K562 (cell line): ENCODE results near the gene OXT. TPM values are rescaled to one million over a fixed set of nuclear protein-coding genes. Genes with fewer than 3 reads are reported as not detected.

Experiments
- CBX5 ChIP-seq: IDR thresholded peaks from 2 replicates; pipeline ENCODE4 v1.6.1; 2014; ENCODE audit warnings: low read depth, borderline replicate concordance
- CHD2 ChIP-seq: IDR thresholded peaks from 2 replicates; pipeline ENCODE4 v1.6.1; 2011; ENCODE audit warnings: low read depth, low read length
- CTBP1 ChIP-seq: fragments of 450-650 bp; IDR thresholded peaks from 2 replicates; pipeline ENCODE4 v1.6.1; 2016; ENCODE audit warnings: borderline replicate concordance
- DDX20 ChIP-seq: fragments of 450-650 bp; IDR thresholded peaks from 2 replicates; pipeline ENCODE4 v1.6.1; 2016; ENCODE audit warnings: missing genetic modification characterization, low read depth, mild to moderate bottlenecking, missing compliant biosample characterization, moderate library complexity
- ETV6 ChIP-seq, 3 experiments: fragments of 150-350 bp in 1 of 3; sonication (generic) in 1 of 3; formaldehyde crosslinking in 1 of 3; IDR thresholded peaks; 2 replicates each; pipeline versions ENCODE4 v1.6.1 to v1.8.0; 2014 to 2022; ENCODE audit warnings: borderline replicate concordance in 2 of 3, low read depth in 2 of 3, antibody characterized with exemption in 1 of 3, low read length in 1 of 3, mild to moderate bottlenecking in 1 of 3, missing genetic modification reagents in 1 of 3
- FOXP1 ChIP-seq: sonication (generic); formaldehyde crosslinking; IDR thresholded peaks from 2 replicates; pipeline ENCODE4 v1.8.0; 2022; ENCODE audit warnings: mild to moderate bottlenecking, missing genetic modification reagents
- FUS ChIP-seq: fragments of 200-400 bp; formaldehyde crosslinking; optimal IDR thresholded peaks from 2 replicates; pipeline ENCODE3; 2017; ENCODE audit warnings: low read depth, low read length
- HDAC1 ChIP-seq, 2 experiments: fragments of 450-650 bp; IDR thresholded peaks; 2 replicates each; pipeline ENCODE4 v1.6.1; 2016 to 2017; ENCODE audit warnings: inconsistent platforms in 1 of 2, mild to moderate bottlenecking in 1 of 2, moderate library complexity in 1 of 2
- HDAC6 ChIP-seq: IDR thresholded peaks from 2 replicates; pipeline ENCODE4 v1.6.1; 2012; ENCODE audit warnings: low read depth, mild to moderate bottlenecking, control low read depth, inconsistent platforms, low read length, moderate library complexity
- ILF3 ChIP-seq: fragments of 450-650 bp; IDR thresholded peaks from 2 replicates; pipeline ENCODE4 v1.6.1; 2018; ENCODE audit warnings: antibody characterized with exemption, mild to moderate bottlenecking, moderate library complexity, borderline replicate concordance
- KHSRP ChIP-seq: fragments of 450-650 bp; IDR thresholded peaks from 2 replicates; pipeline ENCODE4 v1.6.1; 2017
- KLF1 ChIP-seq: fragments of 450-650 bp; IDR thresholded peaks from 2 replicates; pipeline ENCODE4 v1.6.1; 2016; ENCODE audit warnings: missing genetic modification characterization, missing compliant biosample characterization
- MAZ ChIP-seq, 2 experiments: fragments of 450-650 bp in 1 of 2; sonication (generic) in 1 of 2; formaldehyde crosslinking; IDR thresholded peaks in 1 of 2; conservative IDR thresholded peaks in 1 of 2; 2 replicates each; pipeline versions ENCODE4 v1.4.0 to v1.5.0; 2020; ENCODE audit warnings: mild to moderate bottlenecking in 1 of 2, missing genetic modification reagents in 1 of 2
- MNT ChIP-seq, 2 experiments: fragments of 450-650 bp; conservative IDR thresholded peaks; 2 replicates each; pipeline ENCODE4 v1.6.1; 2017; ENCODE audit warnings: mild to moderate bottlenecking in 2 of 2, moderate library complexity in 2 of 2
- NBN ChIP-seq: fragments of 450-650 bp; IDR thresholded peaks from 2 replicates; pipeline ENCODE4 v1.6.1; 2016; ENCODE audit warnings: low read depth, mild to moderate bottlenecking
- NCOA6 ChIP-seq: fragments of 450-650 bp; IDR thresholded peaks from 2 replicates; pipeline ENCODE4 v1.6.1; 2017; ENCODE audit warnings: mild to moderate bottlenecking
- NR2C1 ChIP-seq, 2 experiments: fragments of 450-650 bp; IDR thresholded peaks; 2 replicates each; pipeline ENCODE4 v1.6.1; 2017; ENCODE audit warnings: mild to moderate bottlenecking in 2 of 2, antibody characterized with exemption in 1 of 2, inconsistent platforms in 1 of 2, missing compliant biosample characterization in 1 of 2, missing genetic modification characterization in 1 of 2
- PHF20 ChIP-seq: fragments of 450-650 bp; IDR thresholded peaks from 2 replicates; pipeline ENCODE4 v1.6.1; 2018; ENCODE audit not compliant: partially characterized antibody
- PKNOX1 ChIP-seq: fragments of 450-650 bp; IDR thresholded peaks from 2 replicates; pipeline ENCODE4 v1.6.1; 2016
- RAD21 ChIP-seq, 2 experiments: fragments of 250-450 bp in 1 of 2; fragments of 450-650 bp in 1 of 2; sonication (Bioruptor Pico) in 1 of 2; formaldehyde crosslinking in 1 of 2; IDR thresholded peaks in 1 of 2; conservative IDR thresholded peaks in 1 of 2; 2 replicates each; pipeline versions ENCODE4 v1.4.0 to v1.8.0; 2020 to 2022; ENCODE audit warnings: mild to moderate bottlenecking in 2 of 2, moderate library complexity in 1 of 2
- SMAD4 ChIP-seq: fragments of 250-450 bp; sonication (Bioruptor Pico); conservative IDR thresholded peaks from 2 replicates; pipeline ENCODE4 v1.8.0; 2021; ENCODE audit warnings: inconsistent platforms, mild to moderate bottlenecking, moderate library complexity
- SMARCB1 ChIP-seq: IDR thresholded peaks from 2 replicates; pipeline ENCODE4 v1.6.1; 2011; ENCODE audit warnings: improper control_type of control experiment, low read depth; ENCODE audit not compliant: insufficient read length
- SOX6 ChIP-seq: fragments of 450-650 bp; IDR thresholded peaks from 2 replicates; pipeline ENCODE4 v1.6.1; 2014; ENCODE audit warnings: mild to moderate bottlenecking
- SREBF2 ChIP-seq: sonication (generic); formaldehyde crosslinking; IDR thresholded peaks from 2 replicates; pipeline ENCODE4 v1.4.0; 2020; ENCODE audit warnings: mild to moderate bottlenecking, missing genetic modification reagents
- TGIF2 ChIP-seq: sonication (generic); formaldehyde crosslinking; IDR thresholded peaks from 2 replicates; pipeline ENCODE4 v1.8.1; 2022; ENCODE audit warnings: mild to moderate bottlenecking, missing genetic modification reagents, moderate library complexity
- ZNF124 ChIP-seq: sonication (generic); formaldehyde crosslinking; IDR thresholded peaks from 2 replicates; pipeline ENCODE4 v1.8.1; 2022; ENCODE audit warnings: missing genetic modification reagents
- ZNF696 ChIP-seq: fragments of 250-450 bp; sonication (Bioruptor Pico); conservative IDR thresholded peaks from 2 replicates; pipeline ENCODE4 v1.4.0; 2020; ENCODE audit warnings: mild to moderate bottlenecking, moderate library complexity
- polyA plus RNA-seq, 8 experiments: library from polyadenylated mRNA; depleted of rRNA in 4 of 8; stranded (reverse) in 5 of 8; unstranded in 3 of 8; fragments of >200 nt; fragmentation: Nextera tagmentation in 2 of 8; fragmentation: Illumina TruSeq in 1 of 8; extraction: Ambion mirVana in 2 of 8; extraction: Trizol in 1 of 8; gene quantifications; 2 replicates each; pipeline versions ENCODE4 v1.2.1 to v1.2.3, GENCODE V29; 2011 to 2014; ENCODE audit warnings: inconsistent platforms in 1 of 8, missing spikeins in 1 of 8
- total RNA-seq, 7 experiments: library from RNA; depleted of rRNA in 6 of 7; stranded (reverse); fragments of >200 nt in 6 of 7; fragmentation: Illumina TruSeq in 2 of 7; extraction: Trizol in 2 of 7; gene quantifications; 2 replicates each; pipeline versions ENCODE4 v1.2.1 to v1.2.3, GENCODE V29; 2011 to 2021; ENCODE audit warnings: low replicate concordance in 1 of 7

The OXT gene
- total and polyA plus RNA-seq, 9 of the 15 experiments (the other 6 are each of a cell fraction or from before 2014, with no cell fraction given) = not detected

- TF ChIP-seq MAZ (CRISPR knock-in tag; conservative IDR thresholded peaks at IDR 0.05 in 1 of 2, IDR thresholded peaks at IDR 0.05 in 1 of 2) (peak; percentile 62 to 78; a peak in 2 of 4 replicates), HDAC6 (0 out of 2 replicates have a peak, but pooled peaks have one; percentile 4), SMARCB1 (no peak), PHF20 (peak; percentile 48), RAD21 (CRISPR knock-in tag; conservative IDR thresholded peaks at IDR 0.05 in 1 of 2, IDR thresholded peaks at IDR 0.05 in 1 of 2) (peak in 1 of 2 experiments; percentile 11; a peak in 1 of 4 replicates), KLF1 (tag) (no peak), FUS (no peak), CBX5 (no peak), NBN (no peak), FOXP1 (CRISPR knock-in tag) (0 out of 2 replicates have a peak, but pooled peaks have one; percentile 70), DDX20 (no peak), PKNOX1 (peak; percentile 42; the same call in 1 of the 2 replicates), HDAC1 (IDR thresholded peaks at IDR 0.05) (peak in 1 of 2 experiments; percentile 50; a peak in 2 of 4 replicates), ZNF124 (CRISPR knock-in tag) (no peak), ETV6 (IDR thresholded peaks at IDR 0.05; ENCODE audit: borderline replicate concordance in 1 of 2, low read depth in 2 of 2, low read length in 1 of 2) (no peak), ETV6 (CRISPR knock-in tag; IDR thresholded peaks at IDR 0.05; ENCODE audit: borderline replicate concordance) (0 out of 2 replicates have a peak, but pooled peaks have one; percentile 7), SREBF2 (no peak), CHD2 (no peak), MNT (conservative IDR thresholded peaks at IDR 0.05) (peak; percentile 62 to 86), ZNF696 (no peak), TGIF2 (no peak), KHSRP (no peak), SMAD4 (no peak), SOX6 (0 out of 2 replicates have a peak, but pooled peaks have one; percentile 30), NR2C1 (IDR thresholded peaks at IDR 0.05) (peak; percentile 77), NR2C1 (tag; IDR thresholded peaks at IDR 0.05) (peak; percentile 89), NCOA6 (no peak), ILF3 (no peak), CTBP1 (peak; percentile 77)
Measured at GRCh38 chr20:3045816-3046676, 25.4 kb upstream of the OXT start, which contains the start of gene MRPS26 (continued).
